NCI-H187 treated with DMSO at 0.1 percent for 48 hours (cell line): ENCODE measurements around the gene TMEM52B.

ENCODE experiments used
- DNase-seq: peaks from one replicate; lab custom pipeline; 2025; lab: John Stamatoyannopoulos, UW

The TMEM52B gene

GRCh38 chr12:10178821-10179220 lies at the start of gene TMEM52B:
Gene TMEM52B, plus strand, starts transcription at chr12:10179032. Its CDS starts 543 bp downstream, at chr12:10179575.
- DNase-seq = no peak

- no peak for DNase-seq
Measured at GRCh38 chr12:10130042-10130441, 48.8 kb upstream of the TMEM52B start, which contains the start of gene CLEC7A. Gene CLEC7A, minus strand, starts transcription at chr12:10130199. Its CDS starts 117 bp downstream, at chr12:10130082.

- no peak for DNase-seq
Measured at GRCh38 chr12:10131111-10131690, 47.6 kb upstream of the TMEM52B start.

GRCh38 chr12:10132850-10133370 lies 45.9 kb upstream of the TMEM52B start:
- DNase-seq = no peak

GRCh38 chr12:10135126-10135525 lies 43.7 kb upstream of the TMEM52B start:
- DNase-seq = no peak

- no peak for DNase-seq
Measured at GRCh38 chr12:10136637-10137205, 42.1 kb upstream of the TMEM52B start.

GRCh38 chr12:10140001-10140400 lies 38.8 kb upstream of the TMEM52B start:
- no peak for DNase-seq

GRCh38 chr12:10142976-10143589 lies 35.7 kb upstream of the TMEM52B start:
- no peak for DNase-seq

- no peak for DNase-seq
Measured at GRCh38 chr12:10147714-10148403, 31.0 kb upstream of the TMEM52B start.

GRCh38 chr12:10151621-10152020 lies 27.2 kb upstream of the TMEM52B start:
- no peak for DNase-seq

- DNase-seq = no peak
Measured at GRCh38 chr12:10153271-10154144, 25.3 kb upstream of the TMEM52B start.

GRCh38 chr12:10154145-10154496 lies 24.7 kb upstream of the TMEM52B start:
- DNase-seq = no peak

- DNase-seq = no peak
Measured at GRCh38 chr12:10155966-10156365, 22.9 kb upstream of the TMEM52B start.

GRCh38 chr12:10158406-10158805 lies 20.4 kb upstream of the TMEM52B start:
- no peak for DNase-seq

- no peak for DNase-seq
Measured at GRCh38 chr12:10159280-10159679, 19.6 kb upstream of the TMEM52B start.

- DNase-seq = no peak
Measured at GRCh38 chr12:10160617-10161385, 18.0 kb upstream of the TMEM52B start.

- no peak for DNase-seq
Measured at GRCh38 chr12:10163084-10163483, 15.7 kb upstream of the TMEM52B start.

GRCh38 chr12:10165421-10165820 lies 13.4 kb upstream of the TMEM52B start:
- DNase-seq = no peak

- no peak for DNase-seq
Measured at GRCh38 chr12:10167599-10167998, 11.2 kb upstream of the TMEM52B start.

- DNase-seq = no peak
Measured at GRCh38 chr12:10169104-10169503, 9.7 kb upstream of the TMEM52B start.

- no peak for DNase-seq
Measured at GRCh38 chr12:10170216-10170615, 8.6 kb upstream of the TMEM52B start.
